Skeletal muscle satellite cell (primary cell): ENCODE measurements around the gene FLG.
"Not testable (repeated sequence)": the region's sequence is repeated elsewhere in the genome, so short reads cannot be mapped to it uniquely, and the experiment has no call there.

Experiments used
- H3K27me3 ChIP-seq: 2 replicates; pipeline ENCODE4 v1.7.0; 2013; ENCODE audit warnings: low read length; ENCODE audit not compliant: control insufficient read depth, insufficient read depth
- H3K36me3 ChIP-seq: 2 replicates; pipeline ENCODE4 v1.7.0; 2013; ENCODE audit warnings: mild to moderate bottlenecking, control low read depth, low read length; ENCODE audit not compliant: insufficient read depth
- H3K4me1 ChIP-seq: 2 replicates; pipeline ENCODE4 v1.7.0; 2013; ENCODE audit warnings: low read length; ENCODE audit not compliant: control insufficient read depth, insufficient read depth
- H3K4me2 ChIP-seq: 2 replicates; pipeline ENCODE4 v1.7.0; 2013; ENCODE audit warnings: mild to moderate bottlenecking, low read length
- H3K4me3 ChIP-seq: 2 replicates; pipeline ENCODE4 v1.7.0; 2013; ENCODE audit warnings: low read length
- H3K9ac ChIP-seq: 2 replicates; pipeline ENCODE4 v1.7.0; 2013; ENCODE audit warnings: mild to moderate bottlenecking, low read depth, low read length, moderate library complexity
- H3K9me3 ChIP-seq: replicated peaks from 2 replicates; pipeline ENCODE4 v1.7.0; 2013; ENCODE audit warnings: mild to moderate bottlenecking, control low read depth, low read length

FLG gene

GRCh38 chr1:152328801-152329391 is 3.9 kb upstream of the FLG start:
- Histone ChIP-seq H3K36me3 (no peaks in the 10 kb centered on the region), H3K4me2 (no peak overlapping the region), H3K9ac (no peak overlapping the region), H3K27me3 (no peaks in the 10 kb centered on the region), H3K4me1 (no peaks in the 10 kb centered on the region), H3K9me3 (no peaks in the 10 kb centered on the region), H3K4me3 (no peak overlapping the region)

DNA sequence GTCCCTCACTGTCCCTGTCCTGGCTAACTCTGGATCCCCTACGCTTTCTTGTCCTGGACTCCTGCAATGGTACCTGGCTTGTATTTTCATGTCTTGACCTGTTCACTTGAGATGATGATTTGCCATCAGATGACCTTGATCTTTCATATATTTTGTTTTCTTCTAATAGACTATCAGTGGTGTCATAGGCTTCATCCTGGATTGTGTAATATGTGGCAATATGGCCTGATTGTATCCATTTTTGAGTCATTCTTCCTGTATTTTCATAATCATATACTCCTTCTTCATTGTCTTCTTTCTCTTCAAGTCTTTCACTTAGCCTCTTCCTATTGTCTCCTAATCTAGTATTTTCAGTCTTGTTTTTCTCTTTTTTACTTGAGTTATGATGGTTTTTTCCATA is 11.1 kb downstream of the FLG start:
- Histone ChIP-seq H3K4me3 (no peak overlapping the region), H3K36me3 (no peaks in the 10 kb centered on the region), H3K9ac (no peak overlapping the region), H3K9me3 (no peaks in the 10 kb centered on the region), H3K4me1 (no peaks in the 10 kb centered on the region), H3K4me2 (no peak overlapping the region), H3K27me3 (no peaks in the 10 kb centered on the region)

DNA sequence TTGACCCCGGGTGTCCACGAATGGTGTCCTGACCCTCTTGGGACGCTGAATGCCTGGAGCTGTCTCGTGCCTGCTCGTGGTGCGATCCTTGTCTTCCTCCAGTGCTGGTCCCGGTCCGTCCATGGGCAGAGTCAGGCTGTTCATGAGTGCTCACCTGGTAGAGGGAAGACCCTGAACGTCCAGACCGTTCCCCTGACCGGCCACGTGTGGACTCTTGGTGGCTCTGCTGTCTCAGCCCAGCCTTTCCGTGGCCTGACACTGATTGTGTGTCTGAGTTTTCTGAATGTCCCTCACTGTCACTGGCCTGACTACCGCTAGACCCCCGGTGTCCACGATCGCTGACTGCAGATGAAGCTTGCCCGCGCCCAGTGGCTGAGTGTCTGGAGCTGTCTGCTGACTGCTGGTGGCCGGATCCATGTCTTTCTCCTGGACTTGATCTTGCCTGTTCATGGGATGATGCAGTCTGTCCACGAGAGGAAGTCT is 11.7 kb downstream of the FLG start:
- H3K36me3 ChIP-seq: no peaks in the 10 kb centered on the region
- no peaks in the 10 kb centered on the region for H3K27me3 ChIP-seq
- H3K4me1 ChIP-seq: no peaks in the 10 kb centered on the region
- no peak overlapping the region for H3K4me2 ChIP-seq
- H3K9ac ChIP-seq: no peak overlapping the region
- H3K9me3 ChIP-seq: no peaks in the 10 kb centered on the region
- no peak overlapping the region for H3K4me3 ChIP-seq

DNA sequence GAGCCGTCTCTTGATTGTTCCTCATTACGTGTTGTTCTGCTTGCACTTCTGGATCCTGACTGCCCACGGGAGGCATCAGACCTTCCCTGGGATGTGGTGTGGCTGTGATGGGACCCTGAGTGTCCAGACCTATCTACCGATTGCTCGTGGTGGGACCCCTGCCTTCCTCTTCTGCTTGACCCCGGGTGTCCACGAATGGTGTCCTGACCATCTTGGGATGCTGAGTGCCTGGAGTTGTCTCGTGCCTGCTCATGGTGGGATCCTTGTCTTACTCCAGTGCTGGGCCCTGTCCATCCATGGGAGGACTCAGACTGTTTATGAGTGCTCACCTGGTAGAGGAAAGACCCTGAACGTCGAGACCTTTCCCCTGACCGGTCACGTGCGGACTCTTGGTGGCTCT is 12.9 kb downstream of the FLG start:
- not testable (repeated sequence) for H3K27me3 ChIP-seq, H3K4me1 ChIP-seq, H3K4me3 ChIP-seq, H3K4me2 ChIP-seq, H3K36me3 ChIP-seq, H3K9ac ChIP-seq, H3K9me3 ChIP-seq

GRCh38 chr1:152309955-152310354 is 15.1 kb downstream of the FLG start:
- Histone ChIP-seq H3K4me3 (no peak overlapping the region), H3K4me1 (no peaks in the 10 kb centered on the region), H3K4me2 (no peak overlapping the region), H3K27me3 (no peaks in the 10 kb centered on the region), H3K9ac (no peak overlapping the region), H3K9me3 (no peaks in the 10 kb centered on the region), H3K36me3 (no peaks in the 10 kb centered on the region)

DNA sequence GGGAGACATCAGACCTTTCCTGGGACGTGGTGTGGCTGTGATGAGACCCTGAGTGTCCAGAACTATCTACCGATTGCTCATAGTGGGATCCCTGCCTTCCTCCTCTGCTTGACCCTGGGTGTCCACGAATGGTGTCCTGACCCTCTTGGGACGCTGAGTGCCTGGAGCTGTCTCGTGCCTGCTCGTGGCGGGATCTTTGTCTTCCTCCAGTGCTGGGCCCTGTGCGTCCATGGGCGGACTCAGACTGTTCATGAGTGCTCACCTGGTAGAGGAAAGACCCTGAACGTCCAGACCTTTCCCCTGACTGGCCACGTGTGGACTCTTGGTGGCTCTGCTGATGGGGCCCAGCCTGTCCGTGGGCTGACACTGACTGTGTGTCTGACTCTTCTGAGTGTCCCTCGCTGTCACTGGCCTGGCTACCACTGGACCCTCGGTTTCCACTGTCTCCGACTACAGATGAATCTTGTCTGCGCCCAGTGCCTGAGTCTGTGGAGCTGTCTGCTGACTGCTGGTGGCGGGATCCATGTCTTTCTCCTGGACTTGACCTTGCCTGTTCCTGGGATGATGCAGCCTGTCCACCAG is 15.6 kb downstream of the FLG start:
- not testable (repeated sequence) for H3K9ac ChIP-seq, H3K36me3 ChIP-seq, H3K27me3 ChIP-seq, H3K4me2 ChIP-seq, H3K4me1 ChIP-seq, H3K9me3 ChIP-seq, H3K4me3 ChIP-seq

GRCh38 chr1:152308758-152309157 is 16.3 kb downstream of the FLG start:
- H3K4me2 ChIP-seq, H3K4me3 ChIP-seq, H3K4me1 ChIP-seq, H3K27me3 ChIP-seq, H3K36me3 ChIP-seq, H3K9ac ChIP-seq, H3K9me3 ChIP-seq: not testable (repeated sequence)

GRCh38 chr1:152307970-152308369 is 17.1 kb downstream of the FLG start:
- H3K4me1 ChIP-seq, H3K9me3 ChIP-seq, H3K9ac ChIP-seq, H3K27me3 ChIP-seq, H3K4me3 ChIP-seq, H3K4me2 ChIP-seq, H3K36me3 ChIP-seq: not testable (repeated sequence)

DNA sequence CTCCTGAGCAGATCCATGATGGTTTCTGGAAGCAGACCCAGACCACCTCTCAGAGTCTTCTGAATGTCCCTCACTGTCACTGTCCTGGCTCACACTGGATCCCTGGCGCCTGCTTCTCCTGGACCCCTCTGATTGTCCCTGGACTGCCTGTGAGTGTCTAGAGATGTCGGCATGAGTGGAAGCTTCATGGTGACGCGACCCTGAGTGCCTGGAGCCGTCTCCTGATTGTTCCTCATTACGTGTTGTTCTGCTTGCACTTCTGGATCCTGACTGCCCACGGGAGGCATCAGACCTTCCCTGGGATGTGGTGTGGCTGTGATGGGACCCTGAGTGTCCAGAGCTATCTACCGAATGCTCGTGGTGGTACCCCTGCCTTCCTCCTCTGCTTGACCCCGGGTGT is 18.9 kb downstream of the FLG start:
- not testable (repeated sequence) for H3K4me1 ChIP-seq, H3K27me3 ChIP-seq, H3K4me2 ChIP-seq, H3K9ac ChIP-seq, H3K36me3 ChIP-seq, H3K9me3 ChIP-seq, H3K4me3 ChIP-seq

DNA sequence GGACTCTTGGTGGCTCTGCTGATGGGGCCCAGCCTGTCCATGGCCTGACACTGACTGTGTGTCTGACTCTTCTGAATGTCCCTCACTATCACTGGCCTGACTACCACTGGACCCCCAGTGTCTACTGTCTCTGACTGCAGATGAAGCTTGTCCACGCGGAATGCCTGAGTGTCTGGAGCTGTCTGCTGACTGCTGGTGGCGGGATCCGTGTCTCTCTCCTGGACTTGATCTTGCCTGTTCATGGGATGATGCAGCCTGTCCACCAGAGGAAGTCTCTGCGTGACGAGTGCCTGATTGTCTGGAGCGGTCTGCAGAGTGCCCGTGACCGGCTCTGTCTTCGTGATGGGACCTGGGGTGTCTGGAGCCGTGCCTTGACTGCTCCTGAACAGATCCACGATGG is 20.3 kb downstream of the FLG start:
- H3K4me2 ChIP-seq, H3K4me1 ChIP-seq, H3K36me3 ChIP-seq, H3K9ac ChIP-seq, H3K9me3 ChIP-seq, H3K27me3 ChIP-seq, H3K4me3 ChIP-seq: not testable (repeated sequence)

- not testable (repeated sequence) for H3K4me2 ChIP-seq, H3K27me3 ChIP-seq, H3K36me3 ChIP-seq, H3K9ac ChIP-seq, H3K4me1 ChIP-seq, H3K4me3 ChIP-seq, H3K9me3 ChIP-seq
Observed at GRCh38 chr1:152303139-152303872, 21.7 kb downstream of the FLG start.

- H3K36me3 ChIP-seq, H3K4me2 ChIP-seq, H3K9ac ChIP-seq, H3K9me3 ChIP-seq, H3K27me3 ChIP-seq, H3K4me3 ChIP-seq, H3K4me1 ChIP-seq: not testable (repeated sequence)
Observed at GRCh38 chr1:152256394-152256793, 68.6 kb downstream of the FLG start.
